ENCODE measurements around the gene EIF3L. TPM values are rescaled to one million over a fixed set of nuclear protein-coding genes. Genes with fewer than 3 reads are reported as not detected.

Gene EIF3L
- total and polyA plus RNA-seq, 9 of the 15 experiments (the other 6 are each of a cell fraction or from before 2014, with no cell fraction given): 257 to 699 (median 368) TPM

GRCh38 chr22:37803639-37804351 lies 45.4 kb upstream of the EIF3L start (continued):
- no peak for TF ChIP-seq IRF1 (CRISPR knock-in tag; IDR thresholded peaks at IDR 0.05; ENCODE audit: borderline replicate concordance)
- no peak for TF ChIP-seq ARID3A (IDR thresholded peaks at IDR 0.05; ENCODE audit: borderline replicate concordance, low read depth, low read length)
- TF ChIP-seq CAMTA2 (CRISPR knock-in tag; conservative IDR thresholded peaks at IDR 0.05): no peak
- no peak for TF ChIP-seq FIP1L1 (IDR thresholded peaks at IDR 0.05; ENCODE audit: low read depth, low read length, poor library complexity, severe bottlenecking)
- no peak for TF ChIP-seq FOSL1 (tag; conservative IDR thresholded peaks at IDR 0.05)
- no peak; the same call in 1 of the 2 replicates for TF ChIP-seq MAX (CRISPR knock-in tag; IDR thresholded peaks at IDR 0.05)
- no peak for TF ChIP-seq ARID2 (IDR thresholded peaks at IDR 0.05)
- no peak for TF ChIP-seq POLR3A (IDR thresholded peaks at IDR 0.05; ENCODE audit: borderline replicate concordance, extremely low read depth, insufficient read depth, insufficient read length)
- no peak for TF ChIP-seq ARID1B (IDR thresholded peaks at IDR 0.05)
- TF ChIP-seq MEF2D (tag; conservative IDR thresholded peaks at IDR 0.05; ENCODE audit: low read depth): 0 out of 2 replicates have a peak, but pooled peaks have one; percentile 55
- TF ChIP-seq MAZ (CRISPR knock-in tag; conservative IDR thresholded peaks at IDR 0.05 in 1 of 2, IDR thresholded peaks at IDR 0.05 in 1 of 2): peak in 1 of 2 experiments; percentile 2; a peak in 1 of 4 replicates
- no peak for TF ChIP-seq CTCFL (IDR thresholded peaks at IDR 0.05; ENCODE audit: borderline replicate concordance, insufficient read depth, low read depth, low read length, poor library complexity, severe bottlenecking)
- no peak for TF ChIP-seq TCFL5 (CRISPR knock-in tag; conservative IDR thresholded peaks at IDR 0.05)
- TF ChIP-seq ATF1 (CRISPR knock-in tag; IDR thresholded peaks at IDR 0.05): no peak
- TF ChIP-seq ATF1 (tag; IDR thresholded peaks at IDR 0.05): peak; percentile 18; the same call in 1 of the 2 replicates
- peak; percentile 63; the same call in 1 of the 2 replicates for TF ChIP-seq ZNF592 (IDR thresholded peaks at IDR 0.05)

All from K562 (cell line).